ENCODE data around the gene MAFG. TPM values are rescaled to one million over a fixed set of nuclear protein-coding genes. Genes with fewer than 3 reads are reported as not detected.

MAFG gene
- total and polyA plus RNA-seq, 2 donors (not counting 3 experiments of a cell fraction or from before 2014, with no cell fraction given): 27.6 to 35.0 TPM

- Histone ChIP-seq H3K4me2 (ENCODE audit: insufficient read depth, low read length) (no peak within 1 kb of the TSS), H3K9ac (replicated peaks; ENCODE audit: extremely low read depth, insufficient read depth, low read length) (no peak within 1 kb of the TSS), H3K9me1 (replicated peaks; ENCODE audit: control insufficient read depth, extremely low read depth, insufficient read depth, low read length) (no peaks in the 10 kb centered on the region), H2AFZ (ENCODE audit: low read depth, low read length) (no peak within 1 kb of the TSS), H3K9me3 (replicated peaks; ENCODE audit: control insufficient read depth, insufficient read depth, low read length) (no peaks in the 10 kb centered on the region), H4K20me1 (replicated peaks; ENCODE audit: control insufficient read depth, extremely low read depth, insufficient read depth, low read length) (no peaks in the 10 kb centered on the region), H3K36me3 (ENCODE audit: control insufficient read depth in 2 of 2, extremely low read depth in 1 of 2, insufficient read depth in 2 of 2, low read length in 2 of 2) (no peaks in the 10 kb centered on the region), H3K4me3 (replicated peaks in 1 of 3; ENCODE audit: insufficient read depth in 1 of 3, low read depth in 1 of 3, low read length in 3 of 3) (no peak within 1 kb of the TSS), H3K79me2 (ENCODE audit: control insufficient read depth, insufficient read depth, low read length) (no peaks in the 10 kb centered on the region), H3K27ac (ENCODE audit: insufficient read depth, low read depth, low read length) (no peak within 1 kb of the TSS), H3K4me1 (ENCODE audit: control insufficient read depth, extremely low read depth, insufficient read depth, low read length) (no peaks in the 10 kb centered on the region), H3K27me3 (ENCODE audit: control insufficient read depth in 2 of 2, insufficient read depth in 2 of 2, low read length in 2 of 2) (peaks cover 36 to 50% of the 10 kb centered on the region in 2 experiments)
- dilution Hi-C loops (cut with MboI; ENCODE audit: extremely low pct_ligation_motif_present, low sequenced_read_pairs) (no loop called here), intact Hi-C loops (cut with micrococcal nuclease) (no loop called here)
- ChIA-PET POLR2A (no interaction called here), CTCF (interaction anchor here (2.1 to 2.6 kb wide), 4 partner anchors 15 to 69 kb away, joined by 18 to 345 read pairs (median 28); partner anchors contain the start of genes ASPSCR1, CENPX, LRRC45 and MAFG)
- no TSS peak for BruUV-seq (replicated peaks)
- no peak for TF ChIP-seq POLR2AphosphoS5 (IDR thresholded peaks at IDR 0.05; ENCODE audit: insufficient read depth, low read depth, low read length)
- peak; percentile 19 for TF ChIP-seq EZH2 (IDR thresholded peaks at IDR 0.05; ENCODE audit: borderline replicate concordance, low read depth, low read length, severe bottlenecking)
- peak; percentile 10 to 28 for TF ChIP-seq CTCF (IDR thresholded peaks at IDR 0.05; ENCODE audit: extremely low read depth in 1 of 2, insufficient read depth in 1 of 2, low read depth in 1 of 2, low read length in 2 of 2)
- TF ChIP-seq JUN (IDR thresholded peaks at IDR 0.05; ENCODE audit: borderline replicate concordance, insufficient read depth, insufficient read length, low read depth): no peak
- TF ChIP-seq POLR2A (IDR thresholded peaks at IDR 0.05; ENCODE audit: low read depth, low read length): no peak
- TF ChIP-seq MYC (IDR thresholded peaks at IDR 0.05; ENCODE audit: low read depth, low read length): no peak
- no peak for TF ChIP-seq FOS (IDR thresholded peaks at IDR 0.05; ENCODE audit: borderline replicate concordance, insufficient read depth, low read length)
- DNase-seq (ENCODE audit: low read depth, low spot score): no peak
- no peak for FAIRE-seq
Observed at GRCh38 chr17:81961087-81961511, 33.6 kb upstream of the MAFG start, which contains the start of gene NOTUM. TSS of gene NOTUM (minus strand) at chr17:81961187. CDS start at chr17:81960909, 278 bp downstream.

Data from endothelial cell of umbilical vein (primary cell).